ENCODE results near the gene DOCK11. TPM values are rescaled to one million over a fixed set of nuclear protein-coding genes. Genes with fewer than 3 reads are reported as not detected.

The DOCK11 gene
- total and polyA plus RNA-seq, 9 of the 15 experiments (the other 6 are each of a cell fraction or from before 2014, with no cell fraction given): 41.8 to 77.8 (median 50.9) TPM

- peak; percentile 60 to 65; a peak in 3 of 4 replicates for TF ChIP-seq FOXK2 (conservative IDR thresholded peaks at IDR 0.05 in 1 of 2, IDR thresholded peaks at IDR 0.05 in 1 of 2; ENCODE audit: low read depth in 2 of 2)
- no peak for TF ChIP-seq ZFP1 (CRISPR knock-in tag; IDR thresholded peaks at IDR 0.05)
- TF ChIP-seq, protein P1, sequence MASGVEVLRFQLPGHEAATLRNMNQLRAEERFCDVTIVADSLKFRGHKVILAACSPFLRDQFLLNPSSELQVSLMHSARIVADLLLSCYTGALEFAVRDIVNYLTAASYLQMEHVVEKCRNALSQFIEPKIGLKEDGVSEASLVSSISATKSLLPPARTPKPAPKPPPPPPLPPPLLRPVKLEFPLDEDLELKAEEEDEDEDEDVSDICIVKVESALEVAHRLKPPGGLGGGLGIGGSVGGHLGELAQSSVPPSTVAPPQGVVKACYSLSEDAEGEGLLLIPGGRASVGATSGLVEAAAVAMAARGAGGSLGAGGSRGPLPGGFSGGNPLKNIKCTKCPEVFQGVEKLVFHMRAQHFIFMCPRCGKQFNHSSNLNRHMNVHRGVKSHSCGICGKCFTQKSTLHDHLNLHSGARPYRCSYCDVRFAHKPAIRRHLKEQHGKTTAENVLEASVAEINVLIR (CRISPR knock-in tag; IDR thresholded peaks at IDR 0.05): no peak
- TF ChIP-seq TAF1 (IDR thresholded peaks at IDR 0.05; ENCODE audit: control insufficient read depth, extremely low read depth, insufficient read depth, low read length, severe bottlenecking): peak; percentile 62
- TF ChIP-seq MITF (IDR thresholded peaks at IDR 0.05): peak; percentile 93
- peak; percentile 82 for TF ChIP-seq EGR1 (conservative IDR thresholded peaks at IDR 0.05)
- TF ChIP-seq TBP (optimal IDR thresholded peaks at IDR 0.05; ENCODE audit: low read depth, low read length): peak; percentile 32
- no peak for TF ChIP-seq SMAD4 (CRISPR knock-in tag; conservative IDR thresholded peaks at IDR 0.05)
- no peak for TF ChIP-seq KHSRP (IDR thresholded peaks at IDR 0.05)
- no peak for TF ChIP-seq YBX1 (IDR thresholded peaks at IDR 0.05)
- no peak for TF ChIP-seq CHD1 (IDR thresholded peaks at IDR 0.05; ENCODE audit: low read length)
- peak; percentile 61 for TF ChIP-seq ETV1 (tag; conservative IDR thresholded peaks at IDR 0.05; ENCODE audit: low read depth)
- TF ChIP-seq DNMT1 (IDR thresholded peaks at IDR 0.05): no peak
- TF ChIP-seq HNRNPK (IDR thresholded peaks at IDR 0.05; ENCODE audit: low read depth, low read length, poor library complexity, severe bottlenecking): no peak
- TF ChIP-seq, protein P2, sequence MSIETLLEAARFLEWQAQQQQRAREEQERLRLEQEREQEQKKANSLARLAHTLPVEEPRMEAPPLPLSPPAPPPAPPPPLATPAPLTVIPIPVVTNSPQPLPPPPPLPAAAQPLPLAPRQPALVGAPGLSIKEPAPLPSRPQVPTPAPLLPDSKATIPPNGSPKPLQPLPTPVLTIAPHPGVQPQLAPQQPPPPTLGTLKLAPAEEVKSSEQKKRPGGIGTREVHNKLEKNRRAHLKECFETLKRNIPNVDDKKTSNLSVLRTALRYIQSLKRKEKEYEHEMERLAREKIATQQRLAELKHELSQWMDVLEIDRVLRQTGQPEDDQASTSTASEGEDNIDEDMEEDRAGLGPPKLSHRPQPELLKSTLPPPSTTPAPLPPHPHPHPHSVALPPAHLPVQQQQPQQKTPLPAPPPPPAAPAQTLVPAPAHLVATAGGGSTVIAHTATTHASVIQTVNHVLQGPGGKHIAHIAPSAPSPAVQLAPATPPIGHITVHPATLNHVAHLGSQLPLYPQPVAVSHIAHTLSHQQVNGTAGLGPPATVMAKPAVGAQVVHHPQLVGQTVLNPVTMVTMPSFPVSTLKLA (conservative IDR thresholded peaks at IDR 0.05): peak; percentile 59 to 80; a peak in 3 of 4 replicates
- TF ChIP-seq CREB1 (IDR thresholded peaks at IDR 0.05): no peak; the same call in 1 of the 2 replicates
- no peak for TF ChIP-seq CREB1 (CRISPR knock-in tag; IDR thresholded peaks at IDR 0.05)
- peak; percentile 69 for TF ChIP-seq ATF3 (IDR thresholded peaks at IDR 0.05)
- TF ChIP-seq ATF3 (CRISPR knock-in tag; conservative IDR thresholded peaks at IDR 0.05): no peak
- TF ChIP-seq GATAD2A (IDR thresholded peaks at IDR 0.05): peak; percentile 34; the same call in 1 of the 2 replicates
- TF ChIP-seq, protein P3, sequence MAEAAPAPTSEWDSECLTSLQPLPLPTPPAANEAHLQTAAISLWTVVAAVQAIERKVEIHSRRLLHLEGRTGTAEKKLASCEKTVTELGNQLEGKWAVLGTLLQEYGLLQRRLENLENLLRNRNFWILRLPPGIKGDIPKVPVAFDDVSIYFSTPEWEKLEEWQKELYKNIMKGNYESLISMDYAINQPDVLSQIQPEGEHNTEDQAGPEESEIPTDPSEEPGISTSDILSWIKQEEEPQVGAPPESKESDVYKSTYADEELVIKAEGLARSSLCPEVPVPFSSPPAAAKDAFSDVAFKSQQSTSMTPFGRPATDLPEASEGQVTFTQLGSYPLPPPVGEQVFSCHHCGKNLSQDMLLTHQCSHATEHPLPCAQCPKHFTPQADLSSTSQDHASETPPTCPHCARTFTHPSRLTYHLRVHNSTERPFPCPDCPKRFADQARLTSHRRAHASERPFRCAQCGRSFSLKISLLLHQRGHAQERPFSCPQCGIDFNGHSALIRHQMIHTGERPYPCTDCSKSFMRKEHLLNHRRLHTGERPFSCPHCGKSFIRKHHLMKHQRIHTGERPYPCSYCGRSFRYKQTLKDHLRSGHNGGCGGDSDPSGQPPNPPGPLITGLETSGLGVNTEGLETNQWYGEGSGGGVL (CRISPR knock-in tag; IDR thresholded peaks at IDR 0.05): no peak
- no peak for TF ChIP-seq HDAC3 (IDR thresholded peaks at IDR 0.05; ENCODE audit: borderline replicate concordance, partially characterized antibody)
These were observed at the start of gene DOCK11 (continued) for GRCh38 chrX:118495061-118495921.
